ENCODE data around the gene PSMA3.

The PSMA3 gene

DNA sequence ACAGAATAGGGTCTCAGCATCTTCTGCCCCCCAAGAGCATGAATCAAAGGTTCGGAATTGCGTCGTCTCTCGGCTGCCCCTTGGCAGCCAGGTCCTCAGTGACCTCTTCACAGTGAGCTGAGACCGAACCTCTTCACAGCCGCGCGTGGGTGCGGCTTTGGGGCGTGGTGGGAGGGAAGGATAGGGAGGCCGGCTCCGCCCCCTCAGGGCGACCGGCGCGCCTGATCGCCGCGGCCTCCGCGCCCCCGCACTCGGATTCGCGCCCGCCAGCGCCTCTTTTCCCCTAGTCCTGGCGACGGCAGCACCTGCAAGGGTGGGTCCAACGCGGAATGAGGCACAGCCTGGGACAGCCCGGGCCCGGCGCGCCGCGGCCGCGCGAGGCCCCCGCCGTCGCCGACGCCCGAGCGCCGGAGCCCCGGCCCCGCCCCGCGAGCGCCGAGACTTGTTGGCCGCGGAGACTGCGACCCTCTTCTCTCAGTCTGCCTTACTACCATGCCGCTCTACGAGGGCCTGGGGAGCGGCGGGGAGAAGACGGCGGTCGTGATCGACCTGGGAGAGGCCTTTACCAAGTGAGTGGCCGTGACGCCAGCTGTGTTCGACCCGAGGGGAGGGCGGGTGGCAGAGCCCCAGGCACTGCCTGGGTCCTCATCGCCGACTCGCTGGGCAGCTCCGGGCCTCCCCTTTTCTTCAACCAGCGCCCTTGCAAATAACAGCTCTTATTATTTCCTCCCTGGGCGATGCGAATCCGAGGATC is 44.7 kb upstream of the PSMA3 start, which contains the start of gene ACTR10 (continued):
- TF ChIP-seq, protein P1, sequence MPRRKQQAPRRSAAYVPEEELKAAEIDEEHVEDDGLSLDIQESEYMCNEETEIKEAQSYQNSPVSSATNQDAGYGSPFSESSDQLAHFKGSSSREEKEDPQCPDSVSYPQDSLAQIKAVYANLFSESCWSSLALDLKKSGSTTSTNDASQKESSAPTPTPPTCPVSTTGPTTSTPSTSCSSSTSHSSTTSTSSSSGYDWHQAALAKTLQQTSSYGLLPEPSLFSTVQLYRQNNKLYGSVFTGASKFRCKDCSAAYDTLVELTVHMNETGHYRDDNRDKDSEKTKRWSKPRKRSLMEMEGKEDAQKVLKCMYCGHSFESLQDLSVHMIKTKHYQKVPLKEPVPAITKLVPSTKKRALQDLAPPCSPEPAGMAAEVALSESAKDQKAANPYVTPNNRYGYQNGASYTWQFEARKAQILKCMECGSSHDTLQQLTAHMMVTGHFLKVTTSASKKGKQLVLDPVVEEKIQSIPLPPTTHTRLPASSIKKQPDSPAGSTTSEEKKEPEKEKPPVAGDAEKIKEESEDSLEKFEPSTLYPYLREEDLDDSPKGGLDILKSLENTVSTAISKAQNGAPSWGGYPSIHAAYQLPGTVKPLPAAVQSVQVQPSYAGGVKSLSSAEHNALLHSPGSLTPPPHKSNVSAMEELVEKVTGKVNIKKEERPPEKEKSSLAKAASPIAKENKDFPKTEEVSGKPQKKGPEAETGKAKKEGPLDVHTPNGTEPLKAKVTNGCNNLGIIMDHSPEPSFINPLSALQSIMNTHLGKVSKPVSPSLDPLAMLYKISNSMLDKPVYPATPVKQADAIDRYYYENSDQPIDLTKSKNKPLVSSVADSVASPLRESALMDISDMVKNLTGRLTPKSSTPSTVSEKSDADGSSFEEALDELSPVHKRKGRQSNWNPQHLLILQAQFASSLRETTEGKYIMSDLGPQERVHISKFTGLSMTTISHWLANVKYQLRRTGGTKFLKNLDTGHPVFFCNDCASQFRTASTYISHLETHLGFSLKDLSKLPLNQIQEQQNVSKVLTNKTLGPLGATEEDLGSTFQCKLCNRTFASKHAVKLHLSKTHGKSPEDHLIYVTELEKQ (tag by site-specific recombination; IDR thresholded peaks at IDR 0.05; ENCODE audit: borderline replicate concordance): no peak
- no peak for TF ChIP-seq ZNF658 (tag by site-specific recombination; IDR thresholded peaks at IDR 0.05)
- TF ChIP-seq, protein P2, sequence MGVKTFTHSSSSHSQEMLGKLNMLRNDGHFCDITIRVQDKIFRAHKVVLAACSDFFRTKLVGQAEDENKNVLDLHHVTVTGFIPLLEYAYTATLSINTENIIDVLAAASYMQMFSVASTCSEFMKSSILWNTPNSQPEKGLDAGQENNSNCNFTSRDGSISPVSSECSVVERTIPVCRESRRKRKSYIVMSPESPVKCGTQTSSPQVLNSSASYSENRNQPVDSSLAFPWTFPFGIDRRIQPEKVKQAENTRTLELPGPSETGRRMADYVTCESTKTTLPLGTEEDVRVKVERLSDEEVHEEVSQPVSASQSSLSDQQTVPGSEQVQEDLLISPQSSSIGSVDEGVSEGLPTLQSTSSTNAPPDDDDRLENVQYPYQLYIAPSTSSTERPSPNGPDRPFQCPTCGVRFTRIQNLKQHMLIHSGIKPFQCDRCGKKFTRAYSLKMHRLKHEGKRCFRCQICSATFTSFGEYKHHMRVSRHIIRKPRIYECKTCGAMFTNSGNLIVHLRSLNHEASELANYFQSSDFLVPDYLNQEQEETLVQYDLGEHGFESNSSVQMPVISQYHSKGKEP (tag by site-specific recombination; IDR thresholded peaks at IDR 0.05): no peak
- TF ChIP-seq TRIM28 (IDR thresholded peaks at IDR 0.05; ENCODE audit: borderline replicate concordance, low read length): no peak
- TF ChIP-seq, protein P3, sequence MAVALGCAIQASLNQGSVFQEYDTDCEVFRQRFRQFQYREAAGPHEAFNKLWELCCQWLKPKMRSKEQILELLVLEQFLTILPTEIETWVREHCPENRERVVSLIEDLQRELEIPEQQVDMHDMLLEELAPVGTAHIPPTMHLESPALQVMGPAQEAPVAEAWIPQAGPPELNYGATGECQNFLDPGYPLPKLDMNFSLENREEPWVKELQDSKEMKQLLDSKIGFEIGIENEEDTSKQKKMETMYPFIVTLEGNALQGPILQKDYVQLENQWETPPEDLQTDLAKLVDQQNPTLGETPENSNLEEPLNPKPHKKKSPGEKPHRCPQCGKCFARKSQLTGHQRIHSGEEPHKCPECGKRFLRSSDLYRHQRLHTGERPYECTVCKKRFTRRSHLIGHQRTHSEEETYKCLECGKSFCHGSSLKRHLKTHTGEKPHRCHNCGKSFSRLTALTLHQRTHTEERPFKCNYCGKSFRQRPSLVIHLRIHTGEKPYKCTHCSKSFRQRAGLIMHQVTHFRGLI (tag by site-specific recombination; IDR thresholded peaks at IDR 0.05): no peak
- TF ChIP-seq, protein P4, sequence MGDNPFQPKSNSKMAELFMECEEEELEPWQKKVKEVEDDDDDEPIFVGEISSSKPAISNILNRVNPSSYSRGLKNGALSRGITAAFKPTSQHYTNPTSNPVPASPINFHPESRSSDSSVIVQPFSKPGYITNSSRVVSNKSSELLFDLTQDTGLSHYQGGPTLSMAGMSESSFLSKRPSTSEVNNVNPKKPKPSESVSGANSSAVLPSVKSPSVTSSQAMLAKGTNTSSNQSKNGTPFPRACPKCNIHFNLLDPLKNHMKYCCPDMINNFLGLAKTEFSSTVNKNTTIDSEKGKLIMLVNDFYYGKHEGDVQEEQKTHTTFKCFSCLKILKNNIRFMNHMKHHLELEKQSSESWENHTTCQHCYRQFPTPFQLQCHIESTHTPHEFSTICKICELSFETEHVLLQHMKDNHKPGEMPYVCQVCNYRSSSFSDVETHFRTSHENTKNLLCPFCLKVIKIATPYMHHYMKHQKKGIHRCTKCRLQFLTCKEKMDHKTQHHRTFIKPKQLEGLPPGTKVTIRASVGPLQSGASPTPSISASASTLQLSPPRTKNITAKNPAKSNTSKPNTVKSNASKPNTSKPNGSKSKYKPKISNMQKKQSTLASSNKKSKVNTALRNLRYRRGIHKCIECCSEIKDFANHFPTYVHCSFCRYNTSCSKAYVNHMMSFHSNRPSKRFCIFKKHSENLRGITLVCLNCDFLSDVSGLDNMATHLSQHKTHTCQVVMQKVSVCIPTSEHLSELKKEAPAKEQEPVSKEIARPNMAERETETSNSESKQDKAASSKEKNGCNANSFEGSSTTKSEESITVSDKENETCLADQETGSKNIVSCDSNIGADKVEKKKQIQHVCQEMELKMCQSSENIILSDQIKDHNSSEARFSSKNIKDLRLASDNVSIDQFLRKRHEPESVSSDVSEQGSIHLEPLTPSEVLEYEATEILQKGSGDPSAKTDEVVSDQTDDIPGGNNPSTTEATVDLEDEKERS (tag by site-specific recombination; IDR thresholded peaks at IDR 0.05): no peak
- TF ChIP-seq, protein P5, sequence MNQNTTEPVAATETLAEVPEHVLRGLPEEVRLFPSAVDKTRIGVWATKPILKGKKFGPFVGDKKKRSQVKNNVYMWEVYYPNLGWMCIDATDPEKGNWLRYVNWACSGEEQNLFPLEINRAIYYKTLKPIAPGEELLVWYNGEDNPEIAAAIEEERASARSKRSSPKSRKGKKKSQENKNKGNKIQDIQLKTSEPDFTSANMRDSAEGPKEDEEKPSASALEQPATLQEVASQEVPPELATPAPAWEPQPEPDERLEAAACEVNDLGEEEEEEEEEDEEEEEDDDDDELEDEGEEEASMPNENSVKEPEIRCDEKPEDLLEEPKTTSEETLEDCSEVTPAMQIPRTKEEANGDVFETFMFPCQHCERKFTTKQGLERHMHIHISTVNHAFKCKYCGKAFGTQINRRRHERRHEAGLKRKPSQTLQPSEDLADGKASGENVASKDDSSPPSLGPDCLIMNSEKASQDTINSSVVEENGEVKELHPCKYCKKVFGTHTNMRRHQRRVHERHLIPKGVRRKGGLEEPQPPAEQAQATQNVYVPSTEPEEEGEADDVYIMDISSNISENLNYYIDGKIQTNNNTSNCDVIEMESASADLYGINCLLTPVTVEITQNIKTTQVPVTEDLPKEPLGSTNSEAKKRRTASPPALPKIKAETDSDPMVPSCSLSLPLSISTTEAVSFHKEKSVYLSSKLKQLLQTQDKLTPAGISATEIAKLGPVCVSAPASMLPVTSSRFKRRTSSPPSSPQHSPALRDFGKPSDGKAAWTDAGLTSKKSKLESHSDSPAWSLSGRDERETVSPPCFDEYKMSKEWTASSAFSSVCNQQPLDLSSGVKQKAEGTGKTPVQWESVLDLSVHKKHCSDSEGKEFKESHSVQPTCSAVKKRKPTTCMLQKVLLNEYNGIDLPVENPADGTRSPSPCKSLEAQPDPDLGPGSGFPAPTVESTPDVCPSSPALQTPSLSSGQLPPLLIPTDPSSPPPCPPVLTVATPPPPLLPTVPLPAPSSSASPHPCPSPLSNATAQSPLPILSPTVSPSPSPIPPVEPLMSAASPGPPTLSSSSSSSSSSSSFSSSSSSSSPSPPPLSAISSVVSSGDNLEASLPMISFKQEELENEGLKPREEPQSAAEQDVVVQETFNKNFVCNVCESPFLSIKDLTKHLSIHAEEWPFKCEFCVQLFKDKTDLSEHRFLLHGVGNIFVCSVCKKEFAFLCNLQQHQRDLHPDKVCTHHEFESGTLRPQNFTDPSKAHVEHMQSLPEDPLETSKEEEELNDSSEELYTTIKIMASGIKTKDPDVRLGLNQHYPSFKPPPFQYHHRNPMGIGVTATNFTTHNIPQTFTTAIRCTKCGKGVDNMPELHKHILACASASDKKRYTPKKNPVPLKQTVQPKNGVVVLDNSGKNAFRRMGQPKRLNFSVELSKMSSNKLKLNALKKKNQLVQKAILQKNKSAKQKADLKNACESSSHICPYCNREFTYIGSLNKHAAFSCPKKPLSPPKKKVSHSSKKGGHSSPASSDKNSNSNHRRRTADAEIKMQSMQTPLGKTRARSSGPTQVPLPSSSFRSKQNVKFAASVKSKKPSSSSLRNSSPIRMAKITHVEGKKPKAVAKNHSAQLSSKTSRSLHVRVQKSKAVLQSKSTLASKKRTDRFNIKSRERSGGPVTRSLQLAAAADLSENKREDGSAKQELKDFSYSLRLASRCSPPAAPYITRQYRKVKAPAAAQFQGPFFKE (tag by site-specific recombination; IDR thresholded peaks at IDR 0.05; ENCODE audit: borderline replicate concordance): no peak
- no peak for TF ChIP-seq ZIC2 (tag by site-specific recombination; IDR thresholded peaks at IDR 0.05)
- no peak for TF ChIP-seq ZNF624 (tag by site-specific recombination; IDR thresholded peaks at IDR 0.05)
- no peak for TF ChIP-seq YY1 (tag by site-specific recombination; IDR thresholded peaks at IDR 0.05)
- TF ChIP-seq ZNF302 (tag by site-specific recombination; IDR thresholded peaks at IDR 0.05; ENCODE audit: low read depth): no peak
- no peak for TF ChIP-seq ZFP69B (tag by site-specific recombination; IDR thresholded peaks at IDR 0.05)
- TF ChIP-seq ZNF585B (tag by site-specific recombination; IDR thresholded peaks at IDR 0.05): no peak
- TF ChIP-seq BCL11B (tag by site-specific recombination; IDR thresholded peaks at IDR 0.05; ENCODE audit: low read depth): no peak
- TF ChIP-seq RBAK (tag by site-specific recombination; IDR thresholded peaks at IDR 0.05): no peak
- TF ChIP-seq, protein P6, sequence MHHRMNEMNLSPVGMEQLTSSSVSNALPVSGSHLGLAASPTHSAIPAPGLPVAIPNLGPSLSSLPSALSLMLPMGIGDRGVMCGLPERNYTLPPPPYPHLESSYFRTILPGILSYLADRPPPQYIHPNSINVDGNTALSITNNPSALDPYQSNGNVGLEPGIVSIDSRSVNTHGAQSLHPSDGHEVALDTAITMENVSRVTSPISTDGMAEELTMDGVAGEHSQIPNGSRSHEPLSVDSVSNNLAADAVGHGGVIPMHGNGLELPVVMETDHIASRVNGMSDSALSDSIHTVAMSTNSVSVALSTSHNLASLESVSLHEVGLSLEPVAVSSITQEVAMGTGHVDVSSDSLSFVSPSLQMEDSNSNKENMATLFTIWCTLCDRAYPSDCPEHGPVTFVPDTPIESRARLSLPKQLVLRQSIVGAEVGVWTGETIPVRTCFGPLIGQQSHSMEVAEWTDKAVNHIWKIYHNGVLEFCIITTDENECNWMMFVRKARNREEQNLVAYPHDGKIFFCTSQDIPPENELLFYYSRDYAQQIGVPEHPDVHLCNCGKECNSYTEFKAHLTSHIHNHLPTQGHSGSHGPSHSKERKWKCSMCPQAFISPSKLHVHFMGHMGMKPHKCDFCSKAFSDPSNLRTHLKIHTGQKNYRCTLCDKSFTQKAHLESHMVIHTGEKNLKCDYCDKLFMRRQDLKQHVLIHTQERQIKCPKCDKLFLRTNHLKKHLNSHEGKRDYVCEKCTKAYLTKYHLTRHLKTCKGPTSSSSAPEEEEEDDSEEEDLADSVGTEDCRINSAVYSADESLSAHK (tag by site-specific recombination; IDR thresholded peaks at IDR 0.05): no peak
- no peak for TF ChIP-seq ZNF112 (tag by site-specific recombination; IDR thresholded peaks at IDR 0.05)
- no peak for TF ChIP-seq ZNF785 (tag by site-specific recombination; IDR thresholded peaks at IDR 0.05)
- TF ChIP-seq ZNF701 (tag by site-specific recombination; IDR thresholded peaks at IDR 0.05): no peak
- peak; percentile 24; the same call in 1 of the 2 replicates for TF ChIP-seq GLIS1 (tag by site-specific recombination; IDR thresholded peaks at IDR 0.05)
- no peak for TF ChIP-seq ZNF146 (tag by site-specific recombination; IDR thresholded peaks at IDR 0.05)

All from HEK293 (cell line).